K562 (cell line): ENCODE results near the gene RAB31. TPM values are rescaled to one million over a fixed set of nuclear protein-coding genes. Genes with fewer than 3 reads are reported as not detected.

Source experiments
- ATAC-seq: fragments of 200-7000 bp; cut with Tn5 transposase; 3 replicates; pipeline ENCODE4 v1.9.1; 2020; ENCODE audit warnings: moderate library complexity
- BruUV-seq: library from RNA; stranded (reverse); fragments of 400-500 nt; replicated peaks from 2 replicates; lab custom pipeline; 2021; lab: Mats Ljungman, UMichigan
- CTCF ChIA-PET: fragments of 300-600 bp; formaldehyde crosslinking; extraction: SDS; loops from one replicate; lab custom pipeline; 2021; ENCODE audit warnings: low intra/inter-chr PET ratio; lab: Yijun Ruan, JAX
- POLR2A ChIA-PET: fragments of 300-600, 350-650 bp; sonication (Branson Sonifier 250); formaldehyde crosslinking; extraction: SDS; loops from one replicate; lab custom pipeline; 2021; ENCODE audit warnings: antibody characterized with exemption, inconsistent platforms; lab: Yijun Ruan, JAX
- DNase-seq, 4 experiments: peaks; one replicate each; pipeline versions ENCODE4 v3.0.0 to v3.0.0-alpha.2; 2011 to 2018; ENCODE audit warnings: low spot score in 3 of 4, mixed read lengths in 3 of 4; ENCODE audit errors: extremely low read depth in 1 of 4
- FAIRE-seq: peaks from 2 replicates; lab custom pipeline; 2011; peaks lifted over from hg19 to GRCh38; lab: Jason Lieb, UNC
- H2AFZ ChIP-seq: 2 replicates; pipeline ENCODE4 v1.6.0; 2011; ENCODE audit warnings: low read depth, low read length, control low read depth, inconsistent platforms
- H3K27ac ChIP-seq: fragments of 200-600 bp; 3 replicates; pipeline ENCODE4 v1.8.0; 2011; ENCODE audit warnings: low read depth, mild to moderate bottlenecking, control low read depth, inconsistent platforms, low read length, moderate library complexity, mixed read lengths; ENCODE audit errors: extremely low read depth
- H3K27me3 ChIP-seq, 2 experiments: fragments of 300-600 bp in 1 of 2; 2 replicates in 1 of 2; 3 replicates in 1 of 2; pipeline versions ENCODE4 v1.6.0 to v1.8.0; 2011; ENCODE audit warnings: inconsistent platforms in 2 of 2, low read length in 2 of 2, mild to moderate bottlenecking in 1 of 2, mixed read lengths in 1 of 2, moderate library complexity in 1 of 2; ENCODE audit not compliant: control insufficient read depth in 2 of 2, insufficient read depth in 2 of 2
- H3K36me3 ChIP-seq: fragments of 300-600 bp; 3 replicates; pipeline ENCODE4 v1.8.0; 2011; ENCODE audit warnings: mild to moderate bottlenecking, low read length, inconsistent platforms; ENCODE audit not compliant: control insufficient read depth, insufficient read depth
- H3K4me1 ChIP-seq, 2 experiments: fragments of 200-600 bp in 1 of 2; replicated peaks in 1 of 2; 2 replicates in 1 of 2; 3 replicates in 1 of 2; pipeline versions ENCODE4 v1.5.1 to v1.8.0; 2011; ENCODE audit warnings: inconsistent platforms in 2 of 2, low read length in 2 of 2, mild to moderate bottlenecking in 1 of 2, mixed read lengths in 1 of 2, moderate library complexity in 1 of 2; ENCODE audit not compliant: control insufficient read depth in 2 of 2, insufficient read depth in 2 of 2
- H3K4me2 ChIP-seq: 2 replicates; pipeline ENCODE4 v1.6.1; 2011; ENCODE audit warnings: low read length, control low read depth, inconsistent platforms, mixed read lengths; ENCODE audit not compliant: insufficient read depth
- H3K4me3 ChIP-seq: fragments of 200-600 bp; sonication (generic), shearing (Covaris generic); 2 replicates; pipeline ENCODE4 v1.5.1; 2016; ENCODE audit warnings: control low read depth, inconsistent platforms
- H3K79me2 ChIP-seq: fragments of 200-600 bp; 3 replicates; pipeline ENCODE4 v1.8.0; 2011; ENCODE audit warnings: low read length, inconsistent platforms; ENCODE audit not compliant: control insufficient read depth, insufficient read depth
- H3K9ac ChIP-seq, 2 experiments: 2 replicates each; pipeline versions ENCODE4 v1.6.0 to v1.6.1; 2011; ENCODE audit warnings: low read depth in 2 of 2, low read length in 2 of 2, control low read depth in 1 of 2, inconsistent platforms in 1 of 2, mild to moderate bottlenecking in 1 of 2, mixed read lengths in 1 of 2; ENCODE audit not compliant: insufficient read depth in 1 of 2
- H3K9me1 ChIP-seq: one replicate; pipeline ENCODE4 v1.6.0; 2011; ENCODE audit warnings: inconsistent platforms, mild to moderate bottlenecking, low read length, moderate library complexity; ENCODE audit not compliant: control insufficient read depth, insufficient read depth
- H3K9me3 ChIP-seq: replicated peaks from 2 replicates; pipeline ENCODE4 v1.5.1; 2011; ENCODE audit warnings: low read depth, low read length, inconsistent platforms; ENCODE audit not compliant: control insufficient read depth, insufficient read depth
- H4K20me1 ChIP-seq: replicated peaks from 2 replicates; pipeline ENCODE4 v1.6.1; 2011; ENCODE audit warnings: low read length, inconsistent platforms, mixed read lengths; ENCODE audit not compliant: control insufficient read depth, insufficient read depth
- CBFA2T3 ChIP-seq: fragments of 450-650 bp; IDR thresholded peaks from 2 replicates; pipeline ENCODE4 v1.6.1; 2017
- CHAMP1 ChIP-seq: fragments of 450-650 bp; IDR thresholded peaks from 2 replicates; pipeline ENCODE4 v1.6.1; 2016; ENCODE audit warnings: mild to moderate bottlenecking
- HDAC8 ChIP-seq: fragments of 450-650 bp; IDR thresholded peaks from 2 replicates; pipeline ENCODE4 v1.6.1; 2016; ENCODE audit warnings: mild to moderate bottlenecking, missing genetic modification characterization, moderate library complexity, missing compliant biosample characterization
- KDM1A ChIP-seq, 2 experiments: fragments of 450-650 bp; IDR thresholded peaks; 2 replicates each; pipeline ENCODE4 v1.6.1; 2016; ENCODE audit warnings: mild to moderate bottlenecking in 2 of 2
- MTA1 ChIP-seq: fragments of 450-650 bp; IDR thresholded peaks from 2 replicates; pipeline ENCODE4 v1.6.1; 2017; ENCODE audit warnings: borderline replicate concordance
- RB1 ChIP-seq: fragments of 450-650 bp; IDR thresholded peaks from 2 replicates; pipeline ENCODE4 v1.6.1; 2017; ENCODE audit warnings: low read depth, mild to moderate bottlenecking
- ZNF584 ChIP-seq: fragments of 200-800 bp; sonication (Bioruptor generic); IDR thresholded peaks from 2 replicates; pipeline ENCODE4 v1.6.1; 2016; ENCODE audit warnings: low read depth, mild to moderate bottlenecking, missing genetic modification characterization, missing compliant biosample characterization
- ZNF77 ChIP-seq: fragments of 250-450 bp; sonication (Bioruptor Pico); IDR thresholded peaks from 2 replicates; pipeline ENCODE4 v1.5.0; 2020
- WGBS: fragments of 100-300 bp; shearing (Covaris generic); methylation state at CpG from one replicate; pipeline ENCODE4 v1.1.6; 2016; ENCODE audit warnings: low coverage, mixed read lengths; ENCODE audit not compliant: insufficient coverage; ENCODE audit errors: missing lambda C conversion rate; 5-methylcytosine and 5-hydroxymethylcytosine counted together
- in situ Hi-C: fragments of 300-500 bp; cut with MboI; formaldehyde crosslinking; loops from 4 replicates; pipeline ENCODE4 v1.15.0; 2018; ENCODE audit warnings: inconsistent platforms, mixed read lengths
- intact Hi-C: fragments of 100-400 bp; cut with micrococcal nuclease; formaldehyde crosslinking; loops from 2 replicates; pipeline ENCODE4 v1.14.2; 2022
- polyA plus RNA-seq, 8 experiments: library from polyadenylated mRNA; depleted of rRNA in 4 of 8; stranded (reverse) in 5 of 8; unstranded in 3 of 8; fragments of >200 nt; fragmentation: Nextera tagmentation in 2 of 8; fragmentation: Illumina TruSeq in 1 of 8; extraction: Ambion mirVana in 2 of 8; extraction: Trizol in 1 of 8; gene quantifications; 2 replicates each; pipeline versions ENCODE4 v1.2.1 to v1.2.3, GENCODE V29; 2011 to 2014; ENCODE audit warnings: inconsistent platforms in 1 of 8, missing spikeins in 1 of 8
- total RNA-seq, 7 experiments: library from RNA; depleted of rRNA in 6 of 7; stranded (reverse); fragments of >200 nt in 6 of 7; fragmentation: Illumina TruSeq in 2 of 7; extraction: Trizol in 2 of 7; gene quantifications; 2 replicates each; pipeline versions ENCODE4 v1.2.1 to v1.2.3, GENCODE V29; 2011 to 2021; ENCODE audit warnings: low replicate concordance in 1 of 7
- TF ChIP-seq, protein P1 (sequence below): fragments of 450-650 bp; IDR thresholded peaks from 2 replicates; pipeline ENCODE4 v1.6.1; 2018; ENCODE audit warnings: mild to moderate bottlenecking, low read depth; ENCODE audit not compliant: partially characterized antibody

RAB31 gene
- total and polyA plus RNA-seq, 9 of the 15 experiments (the other 6 are each of a cell fraction or from before 2014, with no cell fraction given): 20.7 to 70.4 (median 41.3) TPM

DNA sequence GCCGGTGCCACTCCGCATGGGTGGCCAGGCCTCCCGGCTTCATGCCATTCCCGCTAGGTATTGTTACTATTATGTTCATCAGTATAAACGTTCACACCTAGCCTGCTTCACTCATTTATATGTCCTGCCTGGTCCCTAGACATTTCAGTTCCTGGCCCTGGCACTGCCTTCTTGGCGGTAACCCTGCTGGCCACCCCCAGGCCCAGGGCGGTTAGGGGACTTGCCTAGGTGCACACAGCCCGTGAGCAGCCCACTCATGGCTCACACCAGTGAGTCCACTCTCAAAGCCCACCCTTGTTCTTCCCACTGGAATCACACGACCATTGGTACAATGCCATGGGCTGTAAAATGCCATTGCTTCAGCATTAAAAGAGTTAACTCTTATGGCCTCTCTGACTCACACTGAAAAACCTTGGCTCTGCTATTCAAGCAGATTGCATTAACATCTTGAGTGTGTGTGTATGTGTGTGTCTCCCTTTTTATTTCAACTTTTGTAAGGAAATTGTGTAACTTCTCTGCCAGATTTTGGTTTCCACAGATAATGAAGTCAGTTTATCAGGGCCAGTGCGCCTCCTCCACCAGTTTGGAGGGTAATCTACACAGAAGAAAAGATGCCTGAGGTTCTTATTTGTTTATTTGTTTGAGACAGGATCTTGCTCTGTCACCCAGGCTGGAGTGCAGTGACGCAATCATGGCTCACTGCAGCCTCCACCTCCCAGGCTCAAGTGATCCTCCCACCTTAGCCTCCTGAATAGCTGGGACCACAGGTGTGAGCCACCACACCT lies 74.2 kb downstream of the RAB31 start (continued):
- TF ChIP-seq CHAMP1 (0 out of 2 replicates have a peak, but pooled peaks have one; percentile 22), CBFA2T3 (peak; percentile 40), ZNF77 (CRISPR knock-in tag) (no peak), KDM1A (IDR thresholded peaks at IDR 0.05) (peak; percentile 48; a peak in 1 of 4 replicates)
- TF ChIP-seq, protein P1, sequence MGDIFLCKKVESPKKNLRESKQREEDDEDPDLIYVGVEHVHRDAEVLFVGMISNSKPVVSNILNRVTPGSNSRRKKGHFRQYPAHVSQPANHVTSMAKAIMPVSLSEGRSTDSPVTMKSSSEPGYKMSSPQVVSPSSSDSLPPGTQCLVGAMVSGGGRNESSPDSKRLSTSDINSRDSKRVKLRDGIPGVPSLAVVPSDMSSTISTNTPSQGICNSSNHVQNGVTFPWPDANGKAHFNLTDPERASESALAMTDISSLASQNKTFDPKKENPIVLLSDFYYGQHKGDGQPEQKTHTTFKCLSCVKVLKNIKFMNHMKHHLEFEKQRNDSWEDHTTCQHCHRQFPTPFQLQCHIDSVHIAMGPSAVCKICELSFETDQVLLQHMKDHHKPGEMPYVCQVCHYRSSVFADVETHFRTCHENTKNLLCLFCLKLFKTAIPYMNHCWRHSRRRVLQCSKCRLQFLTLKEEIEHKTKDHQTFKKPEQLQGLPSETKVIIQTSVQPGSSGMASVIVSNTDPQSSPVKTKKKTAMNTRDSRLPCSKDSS: no peak

DNA sequence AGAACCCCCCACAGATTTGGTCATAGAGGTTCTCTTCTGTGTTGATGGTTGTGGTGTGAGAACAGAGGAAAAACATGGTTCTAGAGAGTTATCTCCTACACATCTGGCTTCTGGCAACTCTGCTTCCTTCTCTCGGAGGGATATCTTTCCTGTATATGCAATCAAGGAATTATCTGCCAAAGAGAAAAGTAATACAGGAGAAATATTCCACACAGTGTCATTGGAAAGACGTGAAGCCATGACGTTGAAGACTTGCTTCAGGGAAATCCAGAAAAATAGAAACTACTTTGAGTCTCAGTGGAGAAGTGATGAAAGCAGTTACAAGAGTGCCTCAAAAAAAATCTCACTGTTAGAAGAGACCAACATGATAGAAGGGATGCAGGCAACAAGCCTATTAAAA lies 78.5 kb downstream of the RAB31 start:
- in situ Hi-C loops (no loop called here), intact Hi-C loops (no loop called here)
- H3K9ac ChIP-seq: peak overlapping the region in 1 of 2 experiments; percentile 26; a peak in 1 of 4 replicates
- no peaks in the 10 kb centered on the region for H3K9me1 ChIP-seq
- peaks cover 20% of the 10 kb centered on the region; the same call in 2 of the 3 replicates for H3K36me3 ChIP-seq
- H3K27ac ChIP-seq: no peak overlapping the region
- H3K4me2 ChIP-seq: no peak overlapping the region
- H3K27me3 ChIP-seq: no peaks in the 10 kb centered on the region
- no peak for DNase-seq
- TF ChIP-seq HDAC8 (tag): no peak
- TF ChIP-seq ZNF584 (CRISPR knock-in tag): no peak
- no peak for TF ChIP-seq RB1
- TF ChIP-seq MTA1: no peak
- TF ChIP-seq, all 486 proteins: peak for 0
- Histone ChIP-seq H4K20me1 (no peaks in the 10 kb centered on the region), H2AFZ (no peak overlapping the region), H3K9me3 (no peaks in the 10 kb centered on the region), H3K4me1 (peaks cover 2 to 8% of the 10 kb centered on the region in 2 experiments; a peak in 3 of 5 replicates), H3K79me2 (no peaks in the 10 kb centered on the region), H3K4me3 (no peak overlapping the region)
- BruUV-seq: no TSS peak
- FAIRE-seq (no peak), ATAC-seq (no peak)
- WGBS: 42% methylated on average over 3 of the region's 3 CpGs
- CTCF ChIA-PET: no interaction called here
- POLR2A ChIA-PET: no interaction called here
